AML-193 (cell line): ENCODE results near the gene USP16.

Experiments used
- DNase-seq, 2 experiments: peaks; one replicate each; lab custom pipeline; 2025; lab: John Stamatoyannopoulos, UW

The USP16 gene

DNA sequence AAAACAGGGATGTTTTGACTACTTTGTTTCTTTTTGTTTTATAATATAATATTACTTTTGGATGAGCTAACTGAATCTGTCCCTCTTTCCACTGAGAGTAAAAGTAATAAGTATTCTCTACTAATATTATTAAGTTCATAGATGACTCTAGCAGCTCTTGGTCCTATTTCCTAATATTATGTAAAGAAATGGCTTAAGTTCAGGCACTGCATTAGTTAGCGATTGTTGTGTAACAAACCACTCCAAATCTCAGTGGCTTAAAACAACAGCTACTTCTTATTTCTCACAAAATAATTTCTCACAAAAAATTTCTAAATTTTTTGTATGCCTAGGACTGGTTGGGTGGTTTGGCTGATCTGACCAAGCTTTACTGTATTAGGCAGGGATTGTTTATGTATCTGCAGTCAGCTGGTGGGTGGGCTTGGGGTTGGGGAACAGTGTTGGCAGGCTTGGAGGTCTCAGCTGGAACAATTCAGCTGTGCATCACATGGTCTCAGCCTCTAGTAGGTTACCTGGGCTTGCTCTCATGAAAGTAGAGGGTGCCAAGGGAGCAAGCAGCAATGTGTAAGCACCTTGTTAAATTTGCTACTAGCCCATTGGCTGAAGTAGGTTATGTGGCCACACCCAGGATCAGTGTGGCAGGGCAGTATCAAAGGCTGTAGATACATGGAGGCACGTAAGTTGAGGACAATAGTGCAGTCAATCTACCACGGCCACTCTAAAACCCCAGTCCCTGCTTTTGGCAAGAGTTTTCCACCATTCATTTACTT, 57.8 kb downstream of the USP16 start:
- no peak for DNase-seq

DNA sequence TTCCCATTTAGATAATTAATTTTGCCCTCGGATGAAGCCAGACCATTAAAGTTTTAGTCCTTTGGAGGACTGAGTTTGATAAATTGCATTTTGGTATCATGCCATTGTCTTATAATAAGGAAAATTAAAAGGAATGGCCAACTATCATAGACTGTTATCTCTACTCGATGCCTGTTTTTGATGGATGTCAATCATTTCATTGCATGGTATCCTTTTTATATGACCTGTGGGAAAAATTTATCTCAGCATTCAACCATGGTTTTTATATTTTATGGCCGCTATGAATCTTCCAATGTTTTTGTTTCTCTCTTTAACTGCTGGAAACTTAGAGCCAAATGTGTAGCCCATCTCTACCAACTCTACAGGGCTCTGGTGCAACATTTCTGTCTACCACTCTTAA, 58.8 kb downstream of the USP16 start:
- no peak for DNase-seq

DNA sequence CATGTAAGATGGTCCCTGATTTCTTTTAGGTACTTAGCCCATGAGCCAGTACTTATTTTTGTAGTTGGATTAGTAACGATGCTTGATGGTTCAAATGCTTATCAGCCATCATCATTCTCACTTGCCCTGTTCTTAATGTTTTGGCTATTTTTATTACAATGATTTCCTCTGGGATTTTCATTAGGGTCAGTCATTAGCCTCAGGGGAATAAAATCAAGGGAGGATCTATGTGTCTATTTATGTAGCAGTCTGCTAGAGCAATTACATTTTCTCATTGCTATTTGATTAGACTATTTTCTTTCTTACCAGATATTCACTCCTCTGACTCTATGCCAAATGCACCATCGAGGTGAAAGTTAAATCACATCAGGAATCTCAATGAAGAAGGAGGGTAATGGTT, 59.9 kb downstream of the USP16 start:
- DNase-seq = no peak

DNA sequence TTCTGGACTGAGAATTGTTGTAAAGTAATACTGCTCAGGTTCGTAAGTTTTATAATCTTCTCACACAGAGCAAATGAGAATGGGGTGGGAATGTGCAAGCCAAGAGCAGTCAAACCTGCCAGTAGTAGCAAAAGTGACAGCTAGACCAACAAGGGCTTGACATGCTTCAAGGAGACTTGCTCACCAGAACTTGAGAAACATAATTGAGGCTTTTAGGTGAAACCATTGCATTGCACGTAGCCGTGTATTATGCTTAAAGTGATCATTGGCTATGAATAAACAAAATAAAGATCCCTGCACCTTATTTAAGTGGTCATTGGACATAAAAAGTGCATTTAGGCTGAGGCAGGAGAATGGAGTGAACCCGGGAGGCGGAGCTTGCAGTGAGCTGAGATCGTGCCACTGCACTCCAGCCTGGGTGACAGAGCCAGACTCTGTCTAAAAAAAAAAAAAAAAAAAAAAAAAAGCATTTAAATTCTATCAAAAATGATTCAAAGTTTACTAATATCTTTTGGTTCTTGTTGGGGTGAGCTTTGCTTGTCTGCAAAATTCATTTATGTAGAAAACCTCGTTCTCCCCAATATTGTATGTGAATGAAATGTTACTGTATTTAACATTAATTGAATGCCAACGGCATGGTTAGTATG, 60.8 kb downstream of the USP16 start:
- no peak for DNase-seq

DNA sequence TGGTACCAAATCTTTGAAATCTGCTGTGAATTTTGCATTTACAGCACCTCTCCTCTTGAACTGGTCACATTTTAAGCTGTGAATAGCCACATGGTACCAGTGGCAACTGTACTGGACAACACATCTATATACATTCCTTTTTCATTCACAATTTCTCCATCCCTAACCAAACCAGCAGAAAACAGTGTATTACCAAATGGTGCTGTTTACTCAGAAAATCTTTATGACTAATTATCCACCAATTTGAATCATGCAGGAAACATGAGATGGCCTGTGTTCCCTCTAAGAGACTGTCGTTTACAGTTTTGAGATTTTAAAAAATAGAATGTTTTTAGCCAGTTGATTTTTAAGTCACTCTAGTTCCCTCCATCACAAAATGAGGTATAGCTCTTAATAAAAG, 66.6 kb downstream of the USP16 start:
- DNase-seq = no peak

DNA sequence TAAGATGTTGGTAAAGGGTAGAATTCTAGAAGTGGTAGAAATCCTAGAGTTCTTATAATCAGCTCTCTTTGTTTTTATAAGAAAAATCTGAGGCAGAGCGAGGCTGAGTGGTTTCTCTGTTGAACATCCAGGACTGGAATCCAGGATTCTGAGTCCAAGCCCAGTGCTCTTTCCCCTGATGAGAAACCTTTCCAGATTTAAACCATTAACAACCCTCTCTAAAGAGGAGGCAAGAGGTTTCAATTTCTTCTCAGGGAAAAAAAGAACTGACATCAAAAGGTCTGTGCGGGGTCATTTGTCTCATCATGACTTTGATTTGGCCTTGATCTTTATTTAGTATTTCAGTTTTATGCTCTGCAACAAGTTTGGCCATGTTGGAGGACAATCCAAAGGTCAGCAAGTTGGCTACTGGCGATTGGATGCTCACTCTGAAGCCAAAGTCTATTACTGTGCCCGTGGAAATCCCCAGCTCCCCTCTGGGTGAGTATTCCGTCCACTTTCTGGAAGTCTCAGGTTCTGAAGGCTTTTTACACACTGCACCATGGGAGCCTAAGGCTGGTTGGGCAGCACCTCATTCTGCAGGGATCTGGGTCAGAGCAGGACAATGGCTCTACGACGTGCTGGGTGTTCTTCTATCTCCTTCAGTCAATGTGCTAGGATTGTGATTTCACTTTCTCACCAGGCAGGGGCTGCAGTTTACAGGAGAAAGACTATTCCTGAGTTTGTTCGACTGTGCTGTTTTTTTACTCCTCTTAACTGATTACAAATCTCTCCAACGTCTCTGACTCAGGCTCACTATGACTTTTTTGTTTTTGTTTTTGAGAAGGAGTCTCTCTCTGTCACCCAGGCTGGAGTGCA, 67.9 kb downstream of the USP16 start:
- DNase-seq = no peak

DNA sequence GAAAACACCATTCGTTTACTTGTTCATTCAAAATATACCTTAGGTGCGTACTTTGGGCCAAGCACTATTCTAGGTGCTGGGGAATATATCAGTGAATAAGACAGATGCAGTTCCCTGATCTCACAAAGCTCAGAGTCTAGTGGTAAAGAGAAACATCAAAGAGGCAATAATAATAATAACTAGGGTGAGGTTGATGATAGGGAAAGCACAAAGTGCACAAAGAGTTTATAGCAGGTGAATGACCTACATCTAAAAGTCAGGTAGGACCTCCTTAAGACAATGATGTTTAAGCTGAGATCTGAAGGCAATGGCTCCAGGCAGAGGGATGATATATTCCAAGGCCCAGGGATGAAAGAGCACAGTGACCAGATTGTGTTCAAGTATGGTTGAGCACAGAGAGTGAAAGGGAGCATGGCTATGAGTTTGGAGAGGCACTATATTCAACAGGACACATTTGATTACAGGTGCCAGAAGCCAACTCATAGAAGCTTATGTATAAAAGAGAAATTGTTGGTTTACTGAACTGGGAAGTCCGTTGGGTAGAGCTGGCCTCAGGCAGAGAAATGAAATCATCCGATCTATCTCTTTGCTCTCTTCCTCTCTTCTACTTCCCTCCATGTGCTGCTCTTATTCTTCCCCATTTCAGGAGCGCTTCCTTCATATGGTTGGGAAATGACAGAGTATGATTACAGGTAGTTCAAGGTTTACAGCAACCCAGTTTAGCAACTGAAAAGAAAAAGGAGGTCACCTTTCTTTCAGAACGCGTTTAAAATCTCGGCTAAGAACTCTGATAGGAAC, 71.9 kb downstream of the USP16 start:
- DNase-seq = no peak

DNA sequence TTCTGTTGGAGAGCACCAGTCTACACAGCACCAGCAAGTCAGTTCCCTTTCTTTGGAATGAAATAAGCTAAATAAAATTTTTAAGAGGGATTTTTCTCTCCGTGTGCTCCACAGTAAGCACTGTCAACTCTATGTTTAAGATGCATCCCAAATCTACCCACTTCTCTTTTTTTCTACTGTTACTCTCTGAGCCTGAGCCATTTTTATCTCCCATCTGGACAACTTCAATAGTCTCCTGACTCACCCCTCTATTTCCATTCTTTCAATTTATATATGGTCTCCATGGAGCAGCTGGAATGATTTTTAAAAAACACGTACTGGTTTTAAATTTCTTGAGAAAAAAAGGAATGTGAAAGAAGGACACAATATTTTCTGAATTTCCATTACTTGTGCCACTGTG, 73.7 kb downstream of the USP16 start:
- DNase-seq = no peak

DNA sequence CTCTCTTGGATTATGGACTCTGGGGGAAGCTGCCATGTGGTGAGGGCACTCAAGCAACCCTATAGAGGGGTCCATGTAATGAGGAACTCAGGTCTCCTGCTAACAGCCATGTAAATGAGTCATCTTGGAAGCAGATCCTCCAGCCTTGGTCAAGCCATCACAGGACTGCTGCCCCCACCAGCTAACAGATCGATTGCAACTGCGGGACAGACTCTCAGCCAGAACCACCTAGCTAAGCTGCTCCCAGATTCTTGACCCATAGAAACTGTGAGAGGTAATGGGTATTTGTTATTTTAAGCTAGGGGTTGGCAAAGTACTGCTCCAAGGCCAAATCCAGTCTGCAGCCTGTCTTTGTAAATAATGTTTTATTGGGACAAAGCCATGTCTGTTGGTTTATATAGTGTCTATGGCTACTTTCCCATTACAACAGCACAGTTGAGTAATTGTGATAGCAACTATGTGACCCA, 78.4 kb downstream of the USP16 start:
- DNase-seq = no peak
